Measurements from ENCODE around the gene DSN1. TPM values are rescaled to one million over a fixed set of nuclear protein-coding genes. Genes with fewer than 3 reads are reported as not detected.

Gene DSN1
- polyA plus RNA-seq, 3 donors: 4.9 to 5.2 (median 5.1) TPM

- intact Hi-C loops (cut with micrococcal nuclease): no loop called here
- no peak overlapping the region for H3K27ac ChIP-seq (ENCODE audit: low read depth in 1 of 2, low read length in 2 of 2)
- Mint-ChIP-seq H3K4me1 (no peaks in the 10 kb centered on the region), H3K9me3 (no peaks in the 10 kb centered on the region), H3K27me3 (ENCODE audit: low read depth in 3 of 3) (no peaks in the 10 kb centered on the region), H3K36me3 (peaks cover 65 to 81% of the 10 kb centered on the region in 2 donors), H3K27ac (no peak overlapping the region), H3K4me3 (no peak overlapping the region)
- no peak overlapping the region for H3K9ac ChIP-seq (ENCODE audit: insufficient read depth, low read length, poor library complexity, severe bottlenecking)
- DNase-seq: no peak
- H3K79me2 ChIP-seq (ENCODE audit: insufficient read depth, low read length): no peaks in the 10 kb centered on the region
- no peaks in the 10 kb centered on the region for H3K27me3 ChIP-seq (ENCODE audit: control insufficient read depth in 2 of 2, insufficient read depth in 2 of 2, low read length in 2 of 2)
- 96% methylated on average over 5 of the region's 5 CpGs for WGBS (ENCODE audit: insufficient coverage)
- H3K9me3 ChIP-seq (replicated peaks in 1 of 2; ENCODE audit: control insufficient read depth in 1 of 2, insufficient read depth in 1 of 2, low read length in 2 of 2): no peaks in the 10 kb centered on the region
- no peaks in the 10 kb centered on the region for H3K4me1 ChIP-seq (ENCODE audit: control insufficient read depth in 1 of 2, insufficient read depth in 2 of 2, low read length in 2 of 2)
- H3K36me3 ChIP-seq (replicated peaks in 1 of 2; ENCODE audit: control insufficient read depth in 1 of 2, insufficient read depth in 2 of 2, low read length in 2 of 2): peaks cover 45 to 86% of the 10 kb centered on the region in 2 donors
- no peak overlapping the region for H2AFZ ChIP-seq (ENCODE audit: insufficient read depth, low read depth, low read length, poor library complexity, severe bottlenecking)
- TF ChIP-seq CTCF (IDR thresholded peaks at IDR 0.05): no peak
- no peak overlapping the region for H3K4me3 ChIP-seq (replicated peaks in 1 of 3; ENCODE audit: low read depth in 2 of 3, low read length in 3 of 3)
- no peak overlapping the region for H3K4me2 ChIP-seq (replicated peaks; ENCODE audit: extremely low read depth, low read length, poor library complexity, severe bottlenecking)
- H4K20me1 ChIP-seq (ENCODE audit: insufficient read depth, low read length): no peaks in the 10 kb centered on the region
These were observed 22.1 kb upstream of the DSN1 start for GRCh38 chr20:36795691-36796090.

- H3K9me3 Mint-ChIP-seq: no peaks in the 10 kb centered on the region
- H3K36me3 Mint-ChIP-seq: peaks cover 55 to 69% of the 10 kb centered on the region in 2 donors
- intact Hi-C loops (cut with micrococcal nuclease): no loop called here
- H3K27me3 Mint-ChIP-seq (ENCODE audit: low read depth in 3 of 3): no peaks in the 10 kb centered on the region
- no peak overlapping the region for H3K27ac Mint-ChIP-seq
- Histone ChIP-seq H3K9me3 (replicated peaks in 1 of 2; ENCODE audit: control insufficient read depth in 1 of 2, insufficient read depth in 1 of 2, low read length in 2 of 2) (no peaks in the 10 kb centered on the region), H3K36me3 (replicated peaks in 1 of 2; ENCODE audit: control insufficient read depth in 1 of 2, insufficient read depth in 2 of 2, low read length in 2 of 2) (peaks cover 39 to 72% of the 10 kb centered on the region in 2 donors), H3K79me2 (ENCODE audit: insufficient read depth, low read length) (no peaks in the 10 kb centered on the region), H3K27me3 (ENCODE audit: control insufficient read depth in 2 of 2, insufficient read depth in 2 of 2, low read length in 2 of 2) (no peaks in the 10 kb centered on the region), H3K4me1 (ENCODE audit: control insufficient read depth in 1 of 2, insufficient read depth in 2 of 2, low read length in 2 of 2) (no peaks in the 10 kb centered on the region), H3K9ac (ENCODE audit: insufficient read depth, low read length, poor library complexity, severe bottlenecking) (no peak overlapping the region), H4K20me1 (ENCODE audit: insufficient read depth, low read length) (no peaks in the 10 kb centered on the region), H3K4me2 (replicated peaks; ENCODE audit: extremely low read depth, low read length, poor library complexity, severe bottlenecking) (no peak overlapping the region), H3K4me3 (replicated peaks in 1 of 3; ENCODE audit: low read depth in 2 of 3, low read length in 3 of 3) (no peak overlapping the region), H3K27ac (ENCODE audit: low read depth in 1 of 2, low read length in 2 of 2) (no peak overlapping the region), H2AFZ (ENCODE audit: insufficient read depth, low read depth, low read length, poor library complexity, severe bottlenecking) (no peak overlapping the region)
- no peak for TF ChIP-seq CTCF (IDR thresholded peaks at IDR 0.05)
- no peak overlapping the region for H3K4me3 Mint-ChIP-seq
- no peaks in the 10 kb centered on the region for H3K4me1 Mint-ChIP-seq
- WGBS (ENCODE audit: insufficient coverage): 94% methylated on average over 20 of the region's 20 CpGs
- no peak for DNase-seq
These were observed 20.5 kb upstream of the DSN1 start for GRCh38 chr20:36794116-36794474.
